Measurements from ENCODE around the gene FAM187B. TPM values are rescaled to one million over a fixed set of nuclear protein-coding genes. Genes with fewer than 3 reads are reported as not detected.

FAM187B gene
- total and polyA plus RNA-seq, 2 of the 8 experiments (the other 6 are each of a cell fraction or from before 2014, with no cell fraction given), result not detected

DNA sequence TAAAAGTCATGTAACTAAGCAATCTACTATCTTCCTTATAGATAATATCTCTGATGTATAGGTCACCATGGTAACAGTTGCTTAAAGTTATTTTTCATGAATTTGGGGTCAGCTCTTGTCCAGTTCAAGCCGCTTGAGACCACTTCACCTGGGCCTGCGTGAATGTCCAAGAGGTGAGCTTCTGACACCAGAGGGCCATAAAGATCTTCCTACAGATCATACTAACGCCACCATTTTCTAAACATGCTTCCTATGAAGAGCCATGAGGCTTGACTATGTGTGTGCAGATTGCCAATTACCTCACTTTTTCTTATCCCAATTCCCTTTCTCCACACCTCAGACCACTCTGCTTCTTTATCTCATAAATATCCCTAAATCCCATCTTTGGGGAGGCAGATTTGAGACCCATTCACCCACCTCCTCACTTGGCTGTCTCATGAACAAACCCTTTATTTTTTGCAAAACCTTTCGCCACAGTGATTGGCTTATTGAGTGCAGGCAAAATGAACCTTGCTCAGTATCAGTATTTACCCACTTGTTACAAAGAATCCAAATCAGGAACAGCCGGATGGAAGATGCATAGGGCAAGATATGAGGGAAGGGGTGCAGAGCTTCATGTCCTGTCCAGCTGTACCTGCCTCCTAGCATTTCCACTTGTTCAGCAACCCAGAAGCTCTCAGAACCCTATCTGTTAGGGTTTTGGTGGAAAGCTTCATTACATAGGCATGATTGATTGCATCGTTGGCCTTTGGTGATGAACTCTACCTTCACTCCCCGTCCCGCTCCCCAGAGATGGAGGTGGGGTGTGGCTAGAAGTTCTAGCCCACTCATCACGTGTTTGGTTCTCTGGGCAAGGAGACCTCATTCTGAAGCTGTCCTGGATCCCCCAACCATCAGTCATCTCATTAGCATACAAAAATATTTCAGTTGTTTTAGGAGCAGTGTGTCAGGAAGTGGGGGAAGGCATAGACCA is 34.2 kb downstream of the FAM187B start:
- H4K91ac ChIP-seq (replicated peaks; ENCODE audit: insufficient read length, low read length), result no peak overlapping the region
- no peak overlapping the region for H2BK20ac ChIP-seq (ENCODE audit: low read length)
- TF ChIP-seq POLR2AphosphoS5 (IDR thresholded peaks at IDR 0.05; ENCODE audit: low read depth, low read length), result no peak
- TF ChIP-seq RAD21 (IDR thresholded peaks at IDR 0.05 in 1 of 2, conservative IDR thresholded peaks at IDR 0.05 in 1 of 2; ENCODE audit: low read depth in 2 of 2, low read length in 2 of 2), result peak in 1 of 2 experiments; percentile 29; a peak in 2 of 4 replicates
- H3K14ac ChIP-seq (ENCODE audit: insufficient read length), result no peak overlapping the region
- H2BK120ac ChIP-seq (replicated peaks; ENCODE audit: low read depth, low read length), result no peak overlapping the region
- no peaks in the 10 kb centered on the region for H3K36me3 ChIP-seq (ENCODE audit: control insufficient read depth in 2 of 4, insufficient read depth in 4 of 4, low read length in 3 of 4)
- H4K5ac ChIP-seq (ENCODE audit: insufficient read length, low read depth, low read length), result no peak overlapping the region
- no peak overlapping the region for H3K18ac ChIP-seq (ENCODE audit: extremely low read depth, low read length)
- H3K4me1 ChIP-seq (replicated peaks in 1 of 4; ENCODE audit: control insufficient read depth in 3 of 4, insufficient read depth in 4 of 4, low read length in 3 of 4), result peaks cover 0 to 2% (median 0%) of the 10 kb centered on the region in 4 experiments; a peak in 2 of 7 replicates
- H3K23ac ChIP-seq (ENCODE audit: insufficient read length), result no peak overlapping the region
- no peak for FAIRE-seq
- no peak overlapping the region for H3K56ac ChIP-seq (replicated peaks; ENCODE audit: insufficient read length, low read depth, low read length)
- POLR2A ChIA-PET (ENCODE audit: partially characterized antibody), result interaction anchor here (1.4 to 1.5 kb wide), 2 partner anchors 9 to 17 kb away, joined by 3 to 4 read pairs; no protein-coding TSS in a partner anchor
- no peak overlapping the region for H2AK5ac ChIP-seq (ENCODE audit: low read depth, low read length)
- CTCF ChIA-PET (ENCODE audit: partially characterized antibody), result interaction anchor here (0.9 to 1.6 kb wide), 3 partner anchors 9 to 30 kb away, joined by 3 to 5 read pairs (median 3); no protein-coding TSS in a partner anchor
- DNase-seq (ENCODE audit: low read depth in 1 of 2, low spot score in 2 of 2), result no peak
- no peak overlapping the region for H2BK12ac ChIP-seq (ENCODE audit: low read depth, low read length)
- H4K20me1 ChIP-seq (replicated peaks in 1 of 2; ENCODE audit: control insufficient read depth in 1 of 2, insufficient read depth in 2 of 2, low read length in 2 of 2), result no peaks in the 10 kb centered on the region
- no peaks in the 10 kb centered on the region for H3K9me3 ChIP-seq (ENCODE audit: insufficient read depth in 2 of 2, low read depth in 1 of 2, low read length in 1 of 2)
- no peaks in the 10 kb centered on the region for H3K79me2 ChIP-seq (ENCODE audit: control insufficient read depth in 1 of 2, insufficient read depth in 2 of 2, low read length in 2 of 2)
- H3K27ac ChIP-seq (ENCODE audit: low read depth, low read length), result no peak overlapping the region
- no peaks in the 10 kb centered on the region for H3K23me2 ChIP-seq (ENCODE audit: low read depth, low read length)
- H3K9ac ChIP-seq (replicated peaks in 1 of 4; ENCODE audit: extremely low read depth in 1 of 4, low read depth in 3 of 4, low read length in 3 of 4), result no peak overlapping the region
- no peak overlapping the region for H2BK15ac ChIP-seq (ENCODE audit: low read length)
- no peak overlapping the region for H3K4me2 ChIP-seq (ENCODE audit: insufficient read depth in 1 of 2, low read depth in 2 of 2, low read length in 2 of 2)
- H3K4ac ChIP-seq (replicated peaks; ENCODE audit: insufficient read length, low read depth, low read length), result no peak overlapping the region
- no peaks in the 10 kb centered on the region for H3K27me3 ChIP-seq (replicated peaks in 1 of 4; ENCODE audit: control insufficient read depth in 3 of 4, extremely low read depth in 1 of 4, insufficient read depth in 3 of 4, low read length in 3 of 4)
- H2BK5ac ChIP-seq (ENCODE audit: low read depth, low read length), result no peak overlapping the region
- peak overlapping the region; percentile 46 for H2AFZ ChIP-seq (ENCODE audit: low read length)
- no peak overlapping the region; the same call in 1 of the 2 replicates for H4K8ac ChIP-seq (ENCODE audit: extremely low read depth, insufficient read depth, low read length)
- H3K4me3 ChIP-seq (ENCODE audit: extremely low read depth in 1 of 4, insufficient read depth in 2 of 4, low read depth in 3 of 4, low read length in 4 of 4), result no peak overlapping the region
- H3K79me1 ChIP-seq (ENCODE audit: low read depth, low read length), result no peaks in the 10 kb centered on the region
- WGBS, 2 experiments (ENCODE audit: extremely low coverage in 1 of 2, insufficient coverage in 1 of 2, insufficient read length in 1 of 2, insufficient replicate concordance in 2 of 2, low coverage in 1 of 2, low lambda C conversion rate in 2 of 2, missing lambda C conversion rate in 1 of 2), result 95% methylated on average over 9 of the region's 9 CpGs; no CpG with 5 or more reads in 1 of the 2 experiments
